ENCODE results near the gene ZNF516.

ZNF516 gene

GRCh38 chr18:76489081-76489480 lies 6.0 kb downstream of the ZNF516 start:
- Mint-ChIP-seq H3K36me3 (ENCODE audit: low read depth) (peaks cover 8% of the 10 kb centered on the region), H3K9me3 (no peaks in the 10 kb centered on the region), H3K4me3 (no peak overlapping the region), H3K4me1 (ENCODE audit: low read depth) (peaks cover 44% of the 10 kb centered on the region), H3K27ac (no peak overlapping the region), H3K27me3 (peaks cover 32% of the 10 kb centered on the region)
- no peak for DNase-seq

GRCh38 chr18:76488190-76488589 lies 6.9 kb downstream of the ZNF516 start:
- no peak overlapping the region for H3K27ac Mint-ChIP-seq
- H3K27me3 Mint-ChIP-seq, result peaks cover 23% of the 10 kb centered on the region
- no peak overlapping the region for H3K4me3 Mint-ChIP-seq
- DNase-seq, result no peak
- peaks cover 35% of the 10 kb centered on the region for H3K4me1 Mint-ChIP-seq (ENCODE audit: low read depth)
- peaks cover 13% of the 10 kb centered on the region for H3K36me3 Mint-ChIP-seq (ENCODE audit: low read depth)
- no peaks in the 10 kb centered on the region for H3K9me3 Mint-ChIP-seq

GRCh38 chr18:76487782-76488181 lies 7.3 kb downstream of the ZNF516 start:
- Mint-ChIP-seq H3K4me1 (ENCODE audit: low read depth) (peaks cover 35% of the 10 kb centered on the region), H3K4me3 (no peak overlapping the region), H3K27me3 (peaks cover 21% of the 10 kb centered on the region), H3K36me3 (ENCODE audit: low read depth) (peaks cover 13% of the 10 kb centered on the region), H3K9me3 (no peaks in the 10 kb centered on the region), H3K27ac (no peak overlapping the region)
- DNase-seq, result no peak

- Mint-ChIP-seq H3K9me3 (no peaks in the 10 kb centered on the region), H3K36me3 (ENCODE audit: low read depth) (peaks cover 11% of the 10 kb centered on the region), H3K4me3 (no peak overlapping the region), H3K27me3 (peaks cover 13% of the 10 kb centered on the region), H3K27ac (no peak overlapping the region), H3K4me1 (ENCODE audit: low read depth) (peaks cover 30% of the 10 kb centered on the region)
- no peak for DNase-seq
These were observed 8.0 kb downstream of the ZNF516 start for GRCh38 chr18:76487070-76487469.

GRCh38 chr18:76486574-76486973 lies 8.5 kb downstream of the ZNF516 start:
- no peak for DNase-seq
- Mint-ChIP-seq H3K27ac (no peak overlapping the region), H3K27me3 (peaks cover 12% of the 10 kb centered on the region), H3K4me3 (no peak overlapping the region), H3K4me1 (ENCODE audit: low read depth) (peaks cover 27% of the 10 kb centered on the region), H3K9me3 (no peaks in the 10 kb centered on the region), H3K36me3 (ENCODE audit: low read depth) (peaks cover 12% of the 10 kb centered on the region)

- peaks cover 27% of the 10 kb centered on the region for H3K4me1 Mint-ChIP-seq (ENCODE audit: low read depth)
- H3K27me3 Mint-ChIP-seq, result peaks cover 12% of the 10 kb centered on the region
- H3K9me3 Mint-ChIP-seq, result no peaks in the 10 kb centered on the region
- H3K27ac Mint-ChIP-seq, result no peak overlapping the region
- no peak for DNase-seq
- no peak overlapping the region for H3K4me3 Mint-ChIP-seq
- H3K36me3 Mint-ChIP-seq (ENCODE audit: low read depth), result peaks cover 12% of the 10 kb centered on the region
These were observed 9.0 kb downstream of the ZNF516 start for GRCh38 chr18:76486038-76486437.

- Mint-ChIP-seq H3K36me3 (ENCODE audit: low read depth) (peaks cover 9% of the 10 kb centered on the region), H3K4me1 (ENCODE audit: low read depth) (peaks cover 17% of the 10 kb centered on the region), H3K9me3 (no peaks in the 10 kb centered on the region), H3K27ac (no peak overlapping the region), H3K4me3 (no peak overlapping the region), H3K27me3 (peaks cover 3% of the 10 kb centered on the region)
- no peak for DNase-seq
These were observed 10.2 kb downstream of the ZNF516 start for GRCh38 chr18:76484749-76485387.

- Mint-ChIP-seq H3K36me3 (ENCODE audit: low read depth) (peaks cover 9% of the 10 kb centered on the region), H3K4me3 (no peak overlapping the region), H3K9me3 (no peaks in the 10 kb centered on the region), H3K27ac (no peak overlapping the region), H3K27me3 (no peaks in the 10 kb centered on the region), H3K4me1 (ENCODE audit: low read depth) (peaks cover 13% of the 10 kb centered on the region)
- no peak for DNase-seq
These were observed 11.3 kb downstream of the ZNF516 start for GRCh38 chr18:76483780-76484179.

- peaks cover 13% of the 10 kb centered on the region for H3K4me1 Mint-ChIP-seq (ENCODE audit: low read depth)
- H3K27me3 Mint-ChIP-seq, result no peaks in the 10 kb centered on the region
- H3K9me3 Mint-ChIP-seq, result no peaks in the 10 kb centered on the region
- H3K4me3 Mint-ChIP-seq, result no peak overlapping the region
- H3K27ac Mint-ChIP-seq, result no peak overlapping the region
- peaks cover 9% of the 10 kb centered on the region for H3K36me3 Mint-ChIP-seq (ENCODE audit: low read depth)
- DNase-seq, result no peak
These were observed 11.9 kb downstream of the ZNF516 start for GRCh38 chr18:76482971-76483691.

- Mint-ChIP-seq H3K4me1 (ENCODE audit: low read depth) (peaks cover 20% of the 10 kb centered on the region), H3K9me3 (no peaks in the 10 kb centered on the region), H3K4me3 (no peak overlapping the region), H3K27me3 (no peaks in the 10 kb centered on the region), H3K36me3 (ENCODE audit: low read depth) (peaks cover 9% of the 10 kb centered on the region), H3K27ac (no peak overlapping the region)
- DNase-seq, result no peak
These were observed 12.8 kb downstream of the ZNF516 start for GRCh38 chr18:76482267-76482666.

- peaks cover 9% of the 10 kb centered on the region for H3K36me3 Mint-ChIP-seq (ENCODE audit: low read depth)
- peaks cover 27% of the 10 kb centered on the region for H3K4me1 Mint-ChIP-seq (ENCODE audit: low read depth)
- no peak overlapping the region for H3K4me3 Mint-ChIP-seq
- H3K9me3 Mint-ChIP-seq, result no peaks in the 10 kb centered on the region
- DNase-seq, result no peak
- H3K27ac Mint-ChIP-seq, result no peak overlapping the region
- H3K27me3 Mint-ChIP-seq, result no peaks in the 10 kb centered on the region
These were observed 14.1 kb downstream of the ZNF516 start for GRCh38 chr18:76480913-76481312.

GRCh38 chr18:76479351-76480238 lies 15.4 kb downstream of the ZNF516 start:
- Mint-ChIP-seq H3K4me3 (no peak overlapping the region), H3K27me3 (no peaks in the 10 kb centered on the region), H3K27ac (no peak overlapping the region), H3K36me3 (ENCODE audit: low read depth) (peaks cover 9% of the 10 kb centered on the region), H3K4me1 (ENCODE audit: low read depth) (peaks cover 35% of the 10 kb centered on the region), H3K9me3 (no peaks in the 10 kb centered on the region)
- DNase-seq, result no peak

- no peak for DNase-seq
These were observed 18.1 kb downstream of the ZNF516 start for GRCh38 chr18:76476665-76477561.

More at GRCh38 chr18:76476665-76477561, 18.1 kb downstream of the ZNF516 start:
- peak overlapping the region; percentile 44 for H3K4me3 Mint-ChIP-seq
- H3K27ac Mint-ChIP-seq, result peak overlapping the region; percentile 22
- peaks cover 39% of the 10 kb centered on the region for H3K4me1 Mint-ChIP-seq (ENCODE audit: low read depth)
- no peaks in the 10 kb centered on the region for H3K27me3 Mint-ChIP-seq
- no peaks in the 10 kb centered on the region for H3K9me3 Mint-ChIP-seq
- H3K36me3 Mint-ChIP-seq (ENCODE audit: low read depth), result peaks cover under 1% of the 10 kb centered on the region

All from activated T-cell treated with anti-CD3 and anti-CD28 coated beads, Interleukin-2, amount 50 U/mL, for 24 hours (primary cell).